Endothelial cell of umbilical vein (primary cell): ENCODE results near the gene LIN7C. TPM values are rescaled to one million over a fixed set of nuclear protein-coding genes. Genes with fewer than 3 reads are reported as not detected.

Experiments
- BruUV-seq: library from RNA; stranded (reverse); fragments of 400-500 nt; replicated peaks from 2 replicates; lab custom pipeline; 2021; lab: Mats Ljungman, UMichigan
- CTCF ChIA-PET: fragments of 300-600, 350-600 bp; sonication (Branson Sonifier 250); formaldehyde crosslinking; loops from one replicate; lab custom pipeline; 2021; ENCODE audit warnings: antibody characterized with exemption, inconsistent platforms; lab: Charles Lee
- POLR2A ChIA-PET: fragments of 300-600, 350-600 bp; sonication (Branson Sonifier 250); formaldehyde crosslinking; loops from one replicate; lab custom pipeline; 2021; ENCODE audit warnings: antibody characterized with exemption, inconsistent platforms; lab: Charles Lee
- DNase-seq: peaks from one replicate; pipeline ENCODE4 v3.0.0-alpha.2; 2011; ENCODE audit warnings: low read depth, low spot score
- FAIRE-seq: peaks from 2 replicates; lab custom pipeline; 2011; peaks lifted over from hg19 to GRCh38; lab: Jason Lieb, UNC
- H2AFZ ChIP-seq: 2 replicates; pipeline ENCODE4 v1.6.0; 2012; ENCODE audit warnings: low read depth, low read length, control low read depth, inconsistent platforms
- H3K27ac ChIP-seq: 2 replicates; pipeline ENCODE4 v1.5.1; 2011; ENCODE audit warnings: low read depth, mild to moderate bottlenecking, control low read depth, low read length, moderate library complexity; ENCODE audit not compliant: insufficient read depth
- H3K27me3 ChIP-seq, 2 experiments: 2 replicates each; pipeline versions ENCODE4 v1.6.0 to v1.6.1; 2011; ENCODE audit warnings: low read length in 2 of 2, mixed read lengths in 1 of 2; ENCODE audit not compliant: control insufficient read depth in 2 of 2, insufficient read depth in 2 of 2
- H3K36me3 ChIP-seq, 2 experiments: 2 replicates in 1 of 2; 3 replicates in 1 of 2; pipeline ENCODE4 v1.5.1; 2011; ENCODE audit warnings: low read length in 2 of 2, mild to moderate bottlenecking in 1 of 2, moderate library complexity in 1 of 2; ENCODE audit not compliant: control insufficient read depth in 2 of 2, insufficient read depth in 2 of 2; ENCODE audit errors: extremely low read depth in 1 of 2
- H3K4me1 ChIP-seq: 3 replicates; pipeline ENCODE4 v1.5.1; 2011; ENCODE audit warnings: mild to moderate bottlenecking, low read length; ENCODE audit not compliant: control insufficient read depth, insufficient read depth; ENCODE audit errors: extremely low read depth
- H3K4me2 ChIP-seq: 2 replicates; pipeline ENCODE4 v1.6.1; 2011; ENCODE audit warnings: low read length, control low read depth, mixed read lengths; ENCODE audit not compliant: insufficient read depth
- H3K4me3 ChIP-seq, 3 experiments: fragments of 200-600 bp in 1 of 3; sonication (generic), shearing (Covaris generic) in 1 of 3; replicated peaks in 1 of 3; 2 replicates each; pipeline ENCODE4 v1.5.1; 2011 to 2016; ENCODE audit warnings: control low read depth in 3 of 3, low read length in 3 of 3, mild to moderate bottlenecking in 2 of 3, inconsistent platforms in 1 of 3, low read depth in 1 of 3, moderate library complexity in 1 of 3; ENCODE audit not compliant: insufficient read depth in 1 of 3
- H3K79me2 ChIP-seq: 2 replicates; pipeline ENCODE4 v1.6.0; 2012; ENCODE audit warnings: low read length, inconsistent platforms; ENCODE audit not compliant: control insufficient read depth, insufficient read depth
- H3K9ac ChIP-seq: replicated peaks from 2 replicates; pipeline ENCODE3; 2011; ENCODE audit warnings: low read length, control low read depth; ENCODE audit not compliant: insufficient read depth; ENCODE audit errors: extremely low read depth
- H3K9me1 ChIP-seq: replicated peaks from 3 replicates; pipeline ENCODE4 v1.6.0; 2011; ENCODE audit warnings: mild to moderate bottlenecking, low read length; ENCODE audit not compliant: control insufficient read depth, insufficient read depth; ENCODE audit errors: extremely low read depth
- H3K9me3 ChIP-seq: replicated peaks from 2 replicates; pipeline ENCODE4 v1.5.1; 2012; ENCODE audit warnings: low read length, inconsistent platforms; ENCODE audit not compliant: control insufficient read depth, insufficient read depth
- H4K20me1 ChIP-seq: replicated peaks from 2 replicates; pipeline ENCODE3; 2011; ENCODE audit warnings: mild to moderate bottlenecking, low read length; ENCODE audit not compliant: control insufficient read depth, insufficient read depth; ENCODE audit errors: extremely low read depth
- EZH2 ChIP-seq: IDR thresholded peaks from 2 replicates; pipeline ENCODE4 v1.6.1; 2012; ENCODE audit warnings: borderline replicate concordance, low read depth, mild to moderate bottlenecking, moderate library complexity, low read length, inconsistent platforms; ENCODE audit not compliant: severe bottlenecking
- FOS ChIP-seq: IDR thresholded peaks from 2 replicates; pipeline ENCODE4 v1.6.1; 2011; ENCODE audit warnings: mild to moderate bottlenecking, low read length, moderate library complexity, borderline replicate concordance; ENCODE audit not compliant: insufficient read depth
- GATA2 ChIP-seq: IDR thresholded peaks from 2 replicates; pipeline ENCODE4 v1.7.0; 2011; ENCODE audit warnings: low read depth, mild to moderate bottlenecking, moderate library complexity, mixed read lengths, low read length; ENCODE audit not compliant: insufficient read length, insufficient read depth
- JUN ChIP-seq: IDR thresholded peaks from 2 replicates; pipeline ENCODE4 v1.6.1; 2011; ENCODE audit warnings: borderline replicate concordance, low read depth; ENCODE audit not compliant: insufficient read length, insufficient read depth
- POLR2A ChIP-seq: IDR thresholded peaks from 2 replicates; pipeline ENCODE4 v1.6.1; 2012; ENCODE audit warnings: low read depth, mild to moderate bottlenecking, control low read depth, low read length
- dilution Hi-C: fragments of 300-500 bp; cut with MboI; formaldehyde crosslinking; loops from one replicate; pipeline ENCODE4 v1.15.0; 2019; ENCODE audit warnings: low sequenced_read_pairs; ENCODE audit not compliant: extremely low pct_ligation_motif_present
- intact Hi-C: fragments of 100-400 bp; cut with micrococcal nuclease; formaldehyde crosslinking; loops from one replicate; pipeline ENCODE4 v1.10.0; 2022
- polyA plus RNA-seq, 4 experiments: library from polyadenylated mRNA; depleted of rRNA in 3 of 4; stranded (reverse) in 3 of 4; unstranded in 1 of 4; fragments of >200 nt; gene quantifications; 2 replicates each; pipeline versions ENCODE4 v1.2.1 to v1.2.3, GENCODE V29; 2011 to 2012; ENCODE audit warnings: missing spikeins in 1 of 4
- total RNA-seq: library from RNA; stranded (reverse); gene quantifications from 2 replicates; pipeline ENCODE4 v1.2.3, GENCODE V29; 2021

LIN7C gene
- total and polyA plus RNA-seq, 2 donors (not counting 3 experiments of a cell fraction or from before 2014, with no cell fraction given) = 7.1 to 24.9 TPM

- DNase-seq (peak; percentile 81), FAIRE-seq (peak; percentile 82)
- Histone ChIP-seq H3K4me1 (peaks cover 15% of the 10 kb centered on the region), H3K4me2 (no peak overlapping the region), H4K20me1 (no peaks in the 10 kb centered on the region), H3K27ac (no peak overlapping the region), H3K36me3 (no peaks in the 10 kb centered on the region), H3K9ac (peak overlapping the region; percentile 13), H2AFZ (no peak overlapping the region), H3K9me3 (no peaks in the 10 kb centered on the region), H3K79me2 (no peaks in the 10 kb centered on the region), H3K27me3 (peaks cover 0 to 2% of the 10 kb centered on the region in 2 experiments), H3K9me1 (no peaks in the 10 kb centered on the region), H3K4me3 (no peak overlapping the region)
- CTCF ChIA-PET = interaction anchor here (0.8 to 1.5 kb wide), 6 partner anchors 13 to 285 kb away, joined by 3 to 11 read pairs (median 5); partner anchors contain the start of gene CCDC34
- dilution Hi-C loops = no loop called here
- POLR2A ChIA-PET = interaction anchor here (0.6 kb wide), 1 partner anchor 105 kb away, joined by 3 read pairs; the partner anchor contains the start of gene CCDC34
- no TSS peak for BruUV-seq
- intact Hi-C loops = no loop called here
- TF ChIP-seq JUN (peak; percentile 3), GATA2 (no peak), FOS (peak; percentile 55), POLR2A (no peak), EZH2 (no peak)
Measured at GRCh38 chr11:27468209-27468994, 38.2 kb downstream of the LIN7C start.
